Activated B cell treated with CpG ODN at 0.5 μM for 24 hours (primary cell): Measurements from ENCODE around the gene RHEBL1. TPM values are rescaled to one million over a fixed set of nuclear protein-coding genes. Genes with fewer than 3 reads are reported as not detected.

ENCODE experiments used
- ATAC-seq: fragments of 200-7000 bp; cut with Tn5 transposase; one replicate; pipeline ENCODE4 v1.10.0; 2021; ENCODE audit warnings: low read depth, mild to moderate bottlenecking, moderate library complexity
- CTCF ChIA-PET: fragments of 350-600 bp; sonication (Branson Sonifier 250); formaldehyde crosslinking; loops from one replicate; lab custom pipeline; 2021; ENCODE audit warnings: antibody characterized with exemption; lab: Charles Lee
- POLR2A ChIA-PET: fragments of 350-600 bp; sonication (Branson Sonifier 250); formaldehyde crosslinking; loops from one replicate; lab custom pipeline; 2021; ENCODE audit warnings: antibody characterized with exemption; lab: Charles Lee
- DNase-seq: peaks from one replicate; pipeline ENCODE4 v3.0.0; 2022
- H3K27ac Mint-ChIP-seq: one replicate; pipeline ENCODE4 v1.8.0; 2020; ENCODE audit warnings: mixed read lengths
- H3K27me3 Mint-ChIP-seq: one replicate; pipeline ENCODE4 v1.8.0; 2021; ENCODE audit warnings: mixed read lengths
- H3K36me3 Mint-ChIP-seq: one replicate; pipeline ENCODE4 v1.8.0; 2021; ENCODE audit warnings: low read depth, mixed read lengths
- H3K4me1 Mint-ChIP-seq: one replicate; pipeline ENCODE4 v1.8.0; 2021; ENCODE audit warnings: mixed read lengths
- H3K4me3 Mint-ChIP-seq: one replicate; pipeline ENCODE4 v1.8.0; 2020; ENCODE audit warnings: mild to moderate bottlenecking, mixed read lengths
- H3K9me3 Mint-ChIP-seq: one replicate; pipeline ENCODE4 v1.8.0; 2020; ENCODE audit warnings: mixed read lengths
- intact Hi-C: fragments of 100-400 bp; cut with micrococcal nuclease; formaldehyde crosslinking; loops from one replicate; pipeline ENCODE4 v1.15.1; 2024
- total RNA-seq: library from RNA; stranded (reverse); gene quantifications from 2 replicates; pipeline ENCODE4 v1.2.3, GENCODE V29; 2022
- TF ChIP-seq, protein P1 (sequence below): fragments of 200-600 bp; IDR thresholded peaks from one replicate; pipeline ENCODE4 v1.8.0; 2022; ENCODE audit warnings: antibody characterized with exemption, mild to moderate bottlenecking

Gene RHEBL1
- total RNA-seq, 1 donor from 2014 or later: 3.2 TPM

DNA sequence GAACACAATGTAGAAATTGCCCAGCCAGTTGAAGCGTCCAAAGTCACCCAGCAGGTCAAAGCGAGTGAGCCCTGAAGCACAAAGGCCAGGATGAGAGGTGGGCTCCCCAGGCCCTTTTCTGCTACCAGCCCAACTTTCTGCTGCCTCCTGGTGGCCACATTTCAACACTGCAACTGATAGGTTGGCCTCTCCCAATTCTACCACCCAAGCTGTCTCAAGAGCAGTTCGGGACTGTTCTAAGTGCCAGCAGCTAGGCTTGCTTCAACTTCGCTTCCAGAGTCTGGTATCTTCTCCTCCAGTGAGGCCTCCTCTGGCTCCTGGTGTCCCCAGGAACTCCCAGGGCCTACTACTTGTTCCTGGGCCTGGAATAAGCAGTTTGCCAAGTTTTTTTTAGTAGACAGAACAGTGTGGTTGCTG, 28.3 kb upstream of the RHEBL1 start:
- Mint-ChIP-seq H3K27ac (no peak overlapping the region), H3K27me3 (peaks cover 16% of the 10 kb centered on the region), H3K9me3 (no peaks in the 10 kb centered on the region), H3K36me3 (peaks cover 52% of the 10 kb centered on the region), H3K4me1 (peaks cover 17% of the 10 kb centered on the region), H3K4me3 (no peak overlapping the region)
- ATAC-seq (peak; percentile 71), DNase-seq (peak; percentile 48)
- TF ChIP-seq, protein P1, sequence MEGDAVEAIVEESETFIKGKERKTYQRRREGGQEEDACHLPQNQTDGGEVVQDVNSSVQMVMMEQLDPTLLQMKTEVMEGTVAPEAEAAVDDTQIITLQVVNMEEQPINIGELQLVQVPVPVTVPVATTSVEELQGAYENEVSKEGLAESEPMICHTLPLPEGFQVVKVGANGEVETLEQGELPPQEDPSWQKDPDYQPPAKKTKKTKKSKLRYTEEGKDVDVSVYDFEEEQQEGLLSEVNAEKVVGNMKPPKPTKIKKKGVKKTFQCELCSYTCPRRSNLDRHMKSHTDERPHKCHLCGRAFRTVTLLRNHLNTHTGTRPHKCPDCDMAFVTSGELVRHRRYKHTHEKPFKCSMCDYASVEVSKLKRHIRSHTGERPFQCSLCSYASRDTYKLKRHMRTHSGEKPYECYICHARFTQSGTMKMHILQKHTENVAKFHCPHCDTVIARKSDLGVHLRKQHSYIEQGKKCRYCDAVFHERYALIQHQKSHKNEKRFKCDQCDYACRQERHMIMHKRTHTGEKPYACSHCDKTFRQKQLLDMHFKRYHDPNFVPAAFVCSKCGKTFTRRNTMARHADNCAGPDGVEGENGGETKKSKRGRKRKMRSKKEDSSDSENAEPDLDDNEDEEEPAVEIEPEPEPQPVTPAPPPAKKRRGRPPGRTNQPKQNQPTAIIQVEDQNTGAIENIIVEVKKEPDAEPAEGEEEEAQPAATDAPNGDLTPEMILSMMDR: no peak
- ChIA-PET POLR2A (interaction anchor here (1.3 to 2.0 kb wide), 6 partner anchors 10 to 91 kb away, joined by 3 to 14 read pairs (median 5); partner anchors contain the start of genes TUBA1A and TUBA1B), CTCF (interaction anchor here (0.7 to 4.7 kb wide), 13 partner anchors 9 to 245 kb away, joined by 3 to 55 read pairs (median 5); partner anchors contain the start of genes DDX23, FKBP11 and LMBR1L)
- intact Hi-C loops: loop anchor here (1.0 kb wide), 2 partner anchors 12 to 34 kb away; partner anchors contain the start of gene LMBR1L

DNA sequence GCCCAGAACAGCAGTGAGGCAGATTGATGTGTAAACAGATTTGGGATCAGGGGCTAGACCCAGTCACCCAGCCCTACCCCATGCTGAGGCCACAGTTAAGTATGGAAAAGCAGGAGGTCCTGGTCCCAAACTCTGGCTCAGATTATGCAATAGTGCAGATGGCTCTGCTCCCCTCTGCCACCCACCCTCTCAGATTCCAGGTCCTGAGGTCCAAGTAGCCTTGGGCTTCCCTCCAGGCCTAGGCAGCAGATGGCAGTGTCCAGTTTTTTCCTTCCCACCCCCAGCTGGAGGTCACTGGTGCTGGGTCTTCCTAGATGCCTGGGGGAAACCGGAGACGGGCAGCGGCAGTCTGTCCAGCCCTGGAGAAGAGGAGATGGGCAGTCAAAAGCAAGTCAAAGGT, 27.6 kb upstream of the RHEBL1 start:
- TF ChIP-seq, protein P1: no peak
- no peaks in the 10 kb centered on the region for H3K9me3 Mint-ChIP-seq
- no peak for ATAC-seq
- intact Hi-C loops: no loop called here
- peaks cover 20% of the 10 kb centered on the region for H3K4me1 Mint-ChIP-seq
- DNase-seq: no peak
- H3K36me3 Mint-ChIP-seq: peaks cover 46% of the 10 kb centered on the region
- H3K27me3 Mint-ChIP-seq: peaks cover 23% of the 10 kb centered on the region
- CTCF ChIA-PET: interaction anchor here (0.7 to 4.7 kb wide), 8 partner anchors 10 to 245 kb away, joined by 4 to 55 read pairs (median 6); partner anchors contain the start of genes DDX23, FKBP11 and LMBR1L
- no peak overlapping the region for H3K4me3 Mint-ChIP-seq
- POLR2A ChIA-PET: interaction anchor here (1.3 to 2.0 kb wide), 5 partner anchors 10 to 91 kb away, joined by 3 to 14 read pairs (median 4); partner anchors contain the start of genes TUBA1A and TUBA1B
- H3K27ac Mint-ChIP-seq: no peak overlapping the region

DNA sequence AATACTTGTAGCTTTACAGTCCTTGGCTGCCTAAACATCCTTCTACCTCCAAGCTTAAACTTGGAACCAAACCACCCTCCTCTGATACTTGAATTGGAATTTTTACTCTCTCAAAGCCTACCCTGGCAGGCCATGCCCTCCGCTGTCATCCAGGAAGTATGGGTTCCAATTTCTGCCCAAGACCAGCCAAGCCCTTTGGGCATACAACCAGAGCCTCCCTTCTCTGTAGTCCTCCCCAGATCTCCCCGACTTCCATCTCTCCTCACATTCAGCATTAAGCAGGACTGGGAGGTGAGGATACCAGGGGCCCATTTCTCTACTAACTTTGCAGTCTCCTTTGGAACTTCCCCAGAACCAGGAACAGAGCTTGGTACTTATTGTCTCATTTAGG, 25.2 kb upstream of the RHEBL1 start:
- Mint-ChIP-seq H3K36me3 (peaks cover 24% of the 10 kb centered on the region), H3K9me3 (no peaks in the 10 kb centered on the region), H3K4me3 (peak overlapping the region; percentile 54), H3K4me1 (peaks cover 42% of the 10 kb centered on the region), H3K27me3 (peaks cover 44% of the 10 kb centered on the region), H3K27ac (no peak overlapping the region)
- TF ChIP-seq, protein P1: no peak
- intact Hi-C loops: loop anchor here (5.0 kb wide), 1 partner anchor 113 kb away; no protein-coding TSS in a partner anchor
- ChIA-PET POLR2A (interaction anchor here (0.8 to 2.0 kb wide), 4 partner anchors 15 to 105 kb away, joined by 3 to 6 read pairs (median 4); no protein-coding TSS in a partner anchor), CTCF (interaction anchor here (1.4 to 6.5 kb wide), 4 partner anchors 12 to 98 kb away, joined by 3 to 79 read pairs (median 18); partner anchors contain the start of gene RHEBL1)
- DNase-seq (no peak), ATAC-seq (no peak)

DNA sequence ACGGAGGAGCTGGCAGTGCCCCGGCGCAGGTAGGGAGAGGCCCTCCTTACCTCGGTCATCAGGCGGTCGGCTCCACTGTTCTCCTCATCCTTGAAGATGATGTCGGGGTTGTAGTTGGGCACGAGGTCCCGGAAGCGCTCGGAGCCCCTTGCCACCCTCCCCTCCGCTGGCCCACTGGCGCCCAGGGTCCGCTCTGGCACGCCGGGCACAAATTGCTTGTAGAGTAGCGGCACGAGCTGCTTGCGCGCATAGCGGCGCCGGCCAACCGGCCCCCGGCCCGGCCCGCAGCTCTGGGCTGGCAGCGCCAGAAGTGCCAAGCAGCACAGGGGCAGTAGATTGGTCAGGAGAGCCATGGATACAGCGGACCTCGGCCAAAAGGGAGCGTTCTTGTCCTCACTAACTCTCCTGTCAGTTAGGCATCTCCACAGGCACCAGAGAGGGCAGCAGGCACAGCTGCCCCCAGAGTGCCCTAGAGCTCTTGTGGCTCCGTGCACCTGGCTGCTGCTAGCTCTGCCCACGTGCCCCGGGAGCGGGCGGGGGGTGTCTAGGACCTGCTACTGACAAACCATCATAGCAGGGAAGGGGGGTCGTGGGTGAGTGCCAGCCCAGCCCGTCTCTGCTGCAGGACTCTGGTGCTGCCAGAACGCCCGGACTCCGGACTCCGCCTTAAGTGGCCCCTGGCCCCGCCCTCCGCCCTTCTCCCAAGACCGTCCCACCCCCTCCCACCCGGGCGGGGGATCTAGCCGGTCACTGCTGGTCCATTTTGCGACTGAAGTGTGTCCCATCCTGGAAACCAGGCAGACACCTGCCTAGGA, 24.6 kb upstream of the RHEBL1 start, which contains the start of gene DHH:
Gene DHH (minus strand): TSS at position 642 of the 815 bp plus-strand sequence. CDS start 289 bp downstream, at position 353.
- Mint-ChIP-seq H3K4me3 (peak within 1 kb of the TSS; percentile 54), H3K27ac (no peak within 1 kb of the TSS), H3K36me3 (peaks cover 19% of the 10 kb centered on the region), H3K4me1 (peaks cover 46% of the 10 kb centered on the region), H3K9me3 (no peaks in the 10 kb centered on the region), H3K27me3 (peaks cover 48% of the 10 kb centered on the region)
- TF ChIP-seq, protein P1: no peak
- DNase-seq (no peak), ATAC-seq (no peak)
- ChIA-PET CTCF (interaction anchor here (1.4 to 6.5 kb wide), 4 partner anchors 13 to 97 kb away, joined by 3 to 79 read pairs (median 18); partner anchors contain the start of gene RHEBL1), POLR2A (interaction anchor here (0.5 to 2.0 kb wide), 7 partner anchors 10 to 141 kb away, joined by 3 to 6 read pairs (median 4); no protein-coding TSS in a partner anchor)
- intact Hi-C loops: loop anchor here (5.0 kb wide), 1 partner anchor 112 kb away; no protein-coding TSS in a partner anchor
